Stomach (tissue), 9 donors: ENCODE measurements around the gene CTIF. TPM values are rescaled to one million over a fixed set of nuclear protein-coding genes. Genes with fewer than 3 reads are reported as not detected.

Source experiments
- DNase-seq, 2 donors: peaks; one replicate each; pipeline versions ENCODE4 v3.0.0 to v3.0.0-alpha.2; 2013 to 2019
- H3K27ac ChIP-seq, 5 donors: fragments of 200-600 bp in 4 of 5; sonication (generic) in 4 of 5; one replicate each; pipeline ENCODE4 v1.5.1; 2013 to 2019; ENCODE audit warnings: mild to moderate bottlenecking in 1 of 5, moderate library complexity in 1 of 5
- H3K27me3 ChIP-seq, 3 donors: fragments of 200-600 bp; sonication (generic); one replicate each; pipeline ENCODE4 v1.5.1; 2017 to 2019; ENCODE audit warnings: mixed run types in 1 of 3
- H3K36me3 ChIP-seq, 4 donors: fragments of 200-600 bp; sonication (generic); 1 replicate in 3 of 4; 2 replicates in 1 of 4; pipeline ENCODE4 v1.5.1; 2016 to 2019
- H3K4me1 ChIP-seq, 4 donors: fragments of 200-600 bp; sonication (generic); one replicate each; pipeline ENCODE4 v1.5.1; 2016 to 2019
- H3K4me3 ChIP-seq, 4 donors: fragments of 200-600 bp; sonication (generic) in 3 of 4; one replicate each; pipeline ENCODE4 v1.5.1; 2016 to 2019; ENCODE audit warnings: mild to moderate bottlenecking in 1 of 4
- H3K9me3 ChIP-seq, 4 donors: fragments of 200-600 bp; sonication (generic); one replicate each; pipeline ENCODE4 v1.5.1; 2016 to 2019
- EP300 ChIP-seq: sonication (generic); formaldehyde crosslinking; IDR thresholded peaks from one replicate; pipeline ENCODE4 v1.6.1; 2017; ENCODE audit warnings: antibody characterized with exemption
- POLR2A ChIP-seq, 4 donors: fragments of 450-650 bp; IDR thresholded peaks; one replicate each; pipeline ENCODE4 v1.6.1; 2016; ENCODE audit warnings: antibody characterized with exemption in 4 of 4, control low read depth in 2 of 4, mild to moderate bottlenecking in 1 of 4, moderate library complexity in 1 of 4
- POLR2AphosphoS5 ChIP-seq, 3 donors: sonication (generic); formaldehyde crosslinking; IDR thresholded peaks; one replicate each; pipeline ENCODE4 v1.6.1; 2016; ENCODE audit warnings: antibody characterized with exemption in 3 of 3
- WGBS, 5 donors: extraction: QIAGEN DNeasy Blood & Tissue Kit in 3 of 5; methylation state at CpG; one replicate each; pipeline versions ENCODE4 v1.1.5 to v1.1.7; 2013 to 2018; 5-methylcytosine and 5-hydroxymethylcytosine counted together
- intact Hi-C: fragments of 100-400 bp; cut with DNase I; formaldehyde crosslinking; loops from one replicate; pipeline ENCODE4 v1.15.1; 2023; ENCODE audit warnings: low total_unique reads
- polyA plus RNA-seq, 3 donors: library from polyadenylated mRNA; stranded (reverse); fragments of 200-250 nt; gene quantifications; one replicate each; pipeline ENCODE4 v1.2.3, GENCODE V29; 2013
- total RNA-seq, 5 donors: library from RNA; depleted of rRNA; stranded (reverse); fragments of >200 nt; gene quantifications; one replicate each; pipeline versions ENCODE4 v1.1.0 to v1.2.3, GENCODE V29; 2014 to 2016
- TF ChIP-seq, protein P1 (sequence below), 7 experiments: fragments of 450-650 bp in 4 of 7; fragments of 200-600 bp in 3 of 7; sonication (generic) in 3 of 7; IDR thresholded peaks; one replicate each; pipeline ENCODE4 v1.5.1; 2016 to 2019; ENCODE audit warnings: antibody characterized with exemption in 7 of 7, control low read depth in 2 of 7, mild to moderate bottlenecking in 1 of 7
- donor health status: healthy with polysubstance abuse.
- donor health status: Bipolar disorder and iron deficiency.
- donor health status: healthy.

Gene CTIF
- total and polyA plus RNA-seq, 8 donors: 16.3 to 105 (median 30.3) TPM

DNA sequence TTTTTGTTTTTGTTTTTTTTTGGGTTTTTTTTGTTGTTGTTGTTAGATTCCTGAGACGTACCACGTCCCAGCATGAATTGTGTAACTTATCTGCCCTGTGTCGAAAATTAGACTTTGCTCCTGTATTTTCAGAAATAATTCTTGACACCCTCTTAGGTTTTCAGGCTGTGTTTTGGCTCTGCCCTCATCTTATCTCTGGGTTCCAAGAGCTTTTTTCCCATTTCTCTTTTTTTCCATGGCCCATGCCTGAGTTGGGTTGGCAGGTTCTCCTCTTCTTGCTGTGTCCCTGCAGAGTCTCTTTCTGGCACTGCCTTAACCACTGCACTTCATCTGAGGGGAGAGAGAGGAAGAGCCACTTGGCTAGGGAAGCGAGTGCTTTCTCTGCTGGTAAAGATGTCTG is 42.4 kb downstream of the CTIF start:
- 80 to 91% (median 88%) methylated on average over 4 of the region's 4 CpGs for WGBS, 5 donors
- no peak for DNase-seq
- Histone ChIP-seq H3K9me3 (no peaks in the 10 kb centered on the region), H3K27me3 (no peaks in the 10 kb centered on the region), H3K4me3 (no peak overlapping the region), H3K27ac (no peak overlapping the region), H3K36me3 (peaks cover 0 to under 1% (median 0%) of the 10 kb centered on the region in 4 donors), H3K4me1 (peaks cover 0 to 28% (median 11%) of the 10 kb centered on the region in 4 donors)
- intact Hi-C loops: no loop called here
- TF ChIP-seq, protein P1, sequence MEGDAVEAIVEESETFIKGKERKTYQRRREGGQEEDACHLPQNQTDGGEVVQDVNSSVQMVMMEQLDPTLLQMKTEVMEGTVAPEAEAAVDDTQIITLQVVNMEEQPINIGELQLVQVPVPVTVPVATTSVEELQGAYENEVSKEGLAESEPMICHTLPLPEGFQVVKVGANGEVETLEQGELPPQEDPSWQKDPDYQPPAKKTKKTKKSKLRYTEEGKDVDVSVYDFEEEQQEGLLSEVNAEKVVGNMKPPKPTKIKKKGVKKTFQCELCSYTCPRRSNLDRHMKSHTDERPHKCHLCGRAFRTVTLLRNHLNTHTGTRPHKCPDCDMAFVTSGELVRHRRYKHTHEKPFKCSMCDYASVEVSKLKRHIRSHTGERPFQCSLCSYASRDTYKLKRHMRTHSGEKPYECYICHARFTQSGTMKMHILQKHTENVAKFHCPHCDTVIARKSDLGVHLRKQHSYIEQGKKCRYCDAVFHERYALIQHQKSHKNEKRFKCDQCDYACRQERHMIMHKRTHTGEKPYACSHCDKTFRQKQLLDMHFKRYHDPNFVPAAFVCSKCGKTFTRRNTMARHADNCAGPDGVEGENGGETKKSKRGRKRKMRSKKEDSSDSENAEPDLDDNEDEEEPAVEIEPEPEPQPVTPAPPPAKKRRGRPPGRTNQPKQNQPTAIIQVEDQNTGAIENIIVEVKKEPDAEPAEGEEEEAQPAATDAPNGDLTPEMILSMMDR (IDR thresholded peaks at IDR 0.05): no peak
- TF ChIP-seq POLR2A (IDR thresholded peaks at IDR 0.05) (no peak), POLR2AphosphoS5 (IDR thresholded peaks at IDR 0.05) (no peak), EP300 (no peak)

DNA sequence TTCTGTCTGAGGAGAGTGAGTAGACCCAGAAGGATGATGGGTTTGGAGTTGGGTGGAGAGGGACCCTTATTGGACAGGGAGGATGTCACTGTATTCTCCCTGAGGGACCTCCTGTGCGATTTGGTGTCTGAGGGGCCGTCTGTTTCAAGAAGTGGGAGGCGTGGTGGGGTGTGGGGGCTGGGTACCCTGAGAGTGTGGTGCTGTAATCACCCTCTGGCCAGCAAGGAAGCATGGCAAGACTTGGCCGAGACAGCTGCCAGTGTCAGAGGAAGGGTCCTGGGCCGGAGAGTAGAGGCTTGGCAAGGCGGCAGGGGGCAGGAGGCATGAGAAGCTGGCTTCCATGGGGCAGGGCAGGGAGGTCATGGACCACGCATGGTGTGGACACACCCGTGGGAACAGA is 43.1 kb downstream of the CTIF start:
- H3K4me3 ChIP-seq: no peak overlapping the region
- no peak overlapping the region for H3K27ac ChIP-seq
- H3K27me3 ChIP-seq: no peaks in the 10 kb centered on the region
- no peak for DNase-seq
- 82 to 89% (median 85%) methylated on average over 8 of the region's 8 CpGs for WGBS, 5 donors
- no peaks in the 10 kb centered on the region for H3K36me3 ChIP-seq
- H3K9me3 ChIP-seq: no peaks in the 10 kb centered on the region
- intact Hi-C loops: no loop called here
- H3K4me1 ChIP-seq: peaks cover 0 to 21% (median 9%) of the 10 kb centered on the region in 4 donors
- no peak for TF ChIP-seq POLR2A (IDR thresholded peaks at IDR 0.05)
- TF ChIP-seq, protein P1 (IDR thresholded peaks at IDR 0.05): no peak
- no peak for TF ChIP-seq EP300
- TF ChIP-seq POLR2AphosphoS5 (IDR thresholded peaks at IDR 0.05): no peak

DNA sequence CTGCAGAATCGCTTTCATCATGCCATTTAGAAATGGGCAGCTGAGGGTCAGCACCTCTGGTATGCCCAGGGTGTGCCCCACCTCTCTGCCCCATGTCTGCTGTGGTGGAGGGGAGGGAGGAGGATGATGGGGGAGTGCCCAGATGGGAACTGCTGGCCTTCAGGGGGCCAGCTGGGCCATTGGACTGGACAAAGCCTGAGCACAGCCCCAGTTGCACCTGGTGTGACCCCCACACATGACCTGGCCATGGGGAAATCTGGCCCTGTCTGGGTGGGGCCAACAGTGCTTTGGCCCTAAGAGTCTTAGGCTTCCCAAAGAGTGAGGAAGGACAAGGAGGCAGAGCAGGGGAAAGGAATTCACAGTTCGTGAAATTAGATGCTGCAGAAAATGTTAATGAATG is 44.1 kb downstream of the CTIF start:
- H3K27me3 ChIP-seq: no peaks in the 10 kb centered on the region
- no peaks in the 10 kb centered on the region for H3K36me3 ChIP-seq
- no peak for DNase-seq
- no peak overlapping the region for H3K27ac ChIP-seq
- H3K4me1 ChIP-seq: peaks cover 0 to 21% (median 9%) of the 10 kb centered on the region in 4 donors
- 86 to 100% (median 93%) methylated on average over 1 to 2 of the region's 2 CpGs for WGBS, 5 donors
- H3K9me3 ChIP-seq: no peaks in the 10 kb centered on the region
- TF ChIP-seq EP300 (no peak), POLR2A (IDR thresholded peaks at IDR 0.05) (no peak), POLR2AphosphoS5 (IDR thresholded peaks at IDR 0.05) (no peak)
- TF ChIP-seq, protein P1 (IDR thresholded peaks at IDR 0.05): no peak
- intact Hi-C loops: no loop called here
- H3K4me3 ChIP-seq: no peak overlapping the region

DNA sequence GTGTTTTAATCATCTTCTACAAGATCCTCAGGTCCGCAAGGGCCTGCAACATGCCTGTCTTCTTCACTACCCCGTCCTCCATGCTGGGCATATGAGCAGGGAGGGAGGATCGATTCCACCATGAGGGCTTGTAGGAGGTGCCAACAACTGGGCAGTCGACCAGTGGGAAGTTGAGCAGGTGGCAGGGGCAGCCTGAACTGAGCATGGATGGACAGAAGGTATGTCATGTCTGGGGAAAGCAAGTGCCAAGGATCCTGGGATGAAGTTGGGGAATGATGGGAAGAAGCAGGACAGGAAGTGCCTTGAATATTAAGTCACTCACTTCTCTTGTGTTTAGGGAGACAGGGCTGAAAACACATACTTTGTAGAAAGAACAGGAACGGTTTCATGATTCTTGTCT is 44.7 kb downstream of the CTIF start:
- intact Hi-C loops: no loop called here
- Histone ChIP-seq H3K27me3 (no peaks in the 10 kb centered on the region), H3K27ac (no peak overlapping the region), H3K9me3 (no peaks in the 10 kb centered on the region), H3K4me3 (no peak overlapping the region), H3K4me1 (peaks cover 0 to 21% (median 9%) of the 10 kb centered on the region in 4 donors), H3K36me3 (no peaks in the 10 kb centered on the region)
- TF ChIP-seq, protein P1 (IDR thresholded peaks at IDR 0.05): no peak
- TF ChIP-seq POLR2A (IDR thresholded peaks at IDR 0.05) (no peak), POLR2AphosphoS5 (IDR thresholded peaks at IDR 0.05) (no peak), EP300 (no peak)
- no peak for DNase-seq
- 74 to 80% (median 79%) methylated on average over 5 of the region's 5 CpGs for WGBS, 5 donors
